ENCODE measurements around the gene FXYD1. TPM values are rescaled to one million over a fixed set of nuclear protein-coding genes. Genes with fewer than 3 reads are reported as not detected.

Gene FXYD1
- total and polyA plus RNA-seq, 10 donors: 0.83 to 18.1 (median 10.8) TPM; not detected in 1

DNA sequence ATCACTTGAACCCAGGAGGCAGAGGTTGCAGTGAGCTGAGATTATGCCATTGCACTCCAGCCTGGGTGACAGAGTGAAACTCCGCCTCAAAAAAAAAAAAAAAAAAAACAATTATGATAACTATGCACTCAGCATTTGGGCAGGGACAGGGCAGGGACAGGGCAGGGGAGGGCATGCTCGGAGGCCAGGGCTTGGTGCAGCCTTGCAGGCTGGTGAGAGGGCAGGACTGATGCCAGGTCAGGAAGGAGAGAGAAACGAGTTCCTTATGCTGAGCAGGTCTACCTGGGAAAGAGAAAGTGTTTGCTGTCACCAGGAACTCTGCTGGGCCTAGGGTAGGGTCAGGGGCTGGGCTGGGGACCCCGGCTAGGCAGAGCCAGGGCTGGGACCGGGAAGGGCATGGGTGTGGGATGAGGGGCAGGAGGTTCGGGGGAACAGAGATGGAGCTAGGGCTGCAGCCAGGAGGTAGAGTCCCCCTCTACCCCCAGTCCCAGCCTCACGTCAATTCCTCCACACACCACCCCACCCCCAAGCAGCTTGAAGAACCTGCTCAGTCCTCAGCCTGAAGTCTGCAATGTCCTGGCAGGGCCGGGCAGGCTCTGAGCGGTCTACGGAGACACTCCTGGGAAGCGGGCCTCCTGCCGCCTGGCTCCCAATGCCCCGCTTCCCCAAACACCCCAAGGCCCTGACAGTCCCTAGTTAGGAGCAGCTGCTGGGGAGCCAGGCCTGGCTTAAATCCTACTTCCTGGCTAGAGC is 20.2 kb upstream of the FXYD1 start:
- Histone ChIP-seq H3K27me3 (replicated peaks in 1 of 7) (peaks cover 0 to 10% (median 0%) of the 10 kb centered on the region in 7 donors), H3K4me3 (no peak overlapping the region), H3K36me3 (no peaks in the 10 kb centered on the region), H3K27ac (peak overlapping the region in 6 of 8 donors; percentile 24 to 66 (median 47)), H3K9me3 (no peaks in the 10 kb centered on the region), H3K4me1 (peaks cover 6 to 62% (median 22%) of the 10 kb centered on the region in 6 donors)
- TF ChIP-seq, protein P1, sequence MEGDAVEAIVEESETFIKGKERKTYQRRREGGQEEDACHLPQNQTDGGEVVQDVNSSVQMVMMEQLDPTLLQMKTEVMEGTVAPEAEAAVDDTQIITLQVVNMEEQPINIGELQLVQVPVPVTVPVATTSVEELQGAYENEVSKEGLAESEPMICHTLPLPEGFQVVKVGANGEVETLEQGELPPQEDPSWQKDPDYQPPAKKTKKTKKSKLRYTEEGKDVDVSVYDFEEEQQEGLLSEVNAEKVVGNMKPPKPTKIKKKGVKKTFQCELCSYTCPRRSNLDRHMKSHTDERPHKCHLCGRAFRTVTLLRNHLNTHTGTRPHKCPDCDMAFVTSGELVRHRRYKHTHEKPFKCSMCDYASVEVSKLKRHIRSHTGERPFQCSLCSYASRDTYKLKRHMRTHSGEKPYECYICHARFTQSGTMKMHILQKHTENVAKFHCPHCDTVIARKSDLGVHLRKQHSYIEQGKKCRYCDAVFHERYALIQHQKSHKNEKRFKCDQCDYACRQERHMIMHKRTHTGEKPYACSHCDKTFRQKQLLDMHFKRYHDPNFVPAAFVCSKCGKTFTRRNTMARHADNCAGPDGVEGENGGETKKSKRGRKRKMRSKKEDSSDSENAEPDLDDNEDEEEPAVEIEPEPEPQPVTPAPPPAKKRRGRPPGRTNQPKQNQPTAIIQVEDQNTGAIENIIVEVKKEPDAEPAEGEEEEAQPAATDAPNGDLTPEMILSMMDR (IDR thresholded peaks at IDR 0.05 in 8 of 11, conservative IDR thresholded peaks at IDR 0.05 in 3 of 11): no peak
- TF ChIP-seq POLR2AphosphoS5 (IDR thresholded peaks at IDR 0.05) (no peak), POLR2A (IDR thresholded peaks at IDR 0.05) (no peak)
- intact Hi-C loops (cut with DNase I; ENCODE audit: low total_unique reads): no loop called here
- WGBS, 5 donors: 58 to 81% (median 69%) methylated on average over 13 of the region's 13 CpGs
- no peak for DNase-seq

DNA sequence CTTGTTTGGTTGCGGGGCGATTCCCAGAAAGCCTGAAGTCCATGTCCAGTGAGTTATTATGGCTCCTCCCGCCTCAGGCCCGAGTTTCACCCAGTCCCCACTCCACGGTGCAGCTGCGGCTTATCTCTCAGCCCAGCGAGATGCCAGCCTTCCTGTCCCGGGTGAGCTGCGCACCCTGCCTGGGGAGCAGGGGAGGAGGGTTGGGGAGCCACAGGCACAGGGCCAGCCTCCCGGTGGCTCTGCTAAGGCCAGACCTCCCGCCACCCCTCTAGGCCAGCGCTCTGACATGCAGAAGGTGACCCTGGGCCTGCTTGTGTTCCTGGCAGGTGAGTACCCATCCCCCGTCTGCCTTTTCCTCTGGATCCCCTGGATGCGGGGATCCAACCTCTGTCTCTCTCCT is 19.5 kb upstream of the FXYD1 start:
- Histone ChIP-seq H3K4me3 (no peak overlapping the region), H3K36me3 (no peaks in the 10 kb centered on the region), H3K4me1 (peaks cover 8 to 66% (median 29%) of the 10 kb centered on the region in 6 donors), H3K27me3 (replicated peaks in 1 of 7) (peaks cover 0 to 10% (median 0%) of the 10 kb centered on the region in 7 donors), H3K27ac (peak overlapping the region in 5 of 8 donors; percentile 24 to 66 (median 56)), H3K9me3 (no peaks in the 10 kb centered on the region)
- peak in 2 of 3 donors; percentile 37 to 44 for TF ChIP-seq POLR2AphosphoS5 (IDR thresholded peaks at IDR 0.05)
- TF ChIP-seq, protein P1 (IDR thresholded peaks at IDR 0.05 in 8 of 11, conservative IDR thresholded peaks at IDR 0.05 in 3 of 11): no peak
- DNase-seq: no peak
- intact Hi-C loops (cut with DNase I; ENCODE audit: low total_unique reads): no loop called here
- WGBS, 5 donors: 34 to 55% (median 45%) methylated on average over 10 to 14 of the region's 14 CpGs

DNA sequence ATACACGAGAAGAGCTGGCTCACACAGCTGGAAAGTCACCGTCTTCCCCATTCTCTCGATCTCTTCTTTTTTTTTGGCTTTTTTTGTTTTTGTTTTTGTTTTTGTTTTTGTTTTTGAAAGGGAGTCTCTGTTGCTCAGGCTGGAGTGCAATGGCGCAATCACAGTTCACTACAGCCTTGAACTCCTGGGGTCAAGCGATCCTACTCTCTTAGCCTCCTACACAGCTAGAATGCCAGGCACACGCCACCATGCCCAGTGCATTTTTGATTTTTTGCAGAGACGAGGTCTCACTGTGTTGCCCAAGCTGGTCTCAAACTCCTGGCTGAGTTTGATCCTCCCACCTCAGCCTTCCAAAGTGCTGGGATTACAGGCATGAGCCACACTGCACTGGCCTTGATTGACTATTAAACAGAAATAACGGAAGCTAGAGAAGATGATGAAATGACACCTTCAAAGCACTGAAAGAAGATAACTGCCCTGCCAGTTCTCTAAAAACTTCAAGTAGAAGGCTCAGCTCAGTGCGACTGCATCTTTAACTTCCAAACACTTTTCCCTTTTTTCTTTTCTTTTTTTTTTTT is 19.0 kb upstream of the FXYD1 start:
- H3K27ac ChIP-seq: peak overlapping the region in 4 of 8 donors; percentile 24 to 66 (median 60)
- intact Hi-C loops (cut with DNase I; ENCODE audit: low total_unique reads): no loop called here
- H3K36me3 ChIP-seq: no peaks in the 10 kb centered on the region
- no peak for DNase-seq
- no peak overlapping the region for H3K4me3 ChIP-seq
- no peaks in the 10 kb centered on the region for H3K9me3 ChIP-seq
- H3K27me3 ChIP-seq (replicated peaks in 1 of 7): peaks cover 0 to 7% (median 0%) of the 10 kb centered on the region in 7 donors
- peaks cover 7 to 66% (median 29%) of the 10 kb centered on the region in 6 donors for H3K4me1 ChIP-seq
- TF ChIP-seq, protein P1 (IDR thresholded peaks at IDR 0.05 in 8 of 11, conservative IDR thresholded peaks at IDR 0.05 in 3 of 11): no peak
- TF ChIP-seq POLR2A (IDR thresholded peaks at IDR 0.05): no peak
- no peak for TF ChIP-seq POLR2AphosphoS5 (IDR thresholded peaks at IDR 0.05)
- 64 to 83% (median 72%) methylated on average over 9 of the region's 9 CpGs for WGBS, 5 donors

DNA sequence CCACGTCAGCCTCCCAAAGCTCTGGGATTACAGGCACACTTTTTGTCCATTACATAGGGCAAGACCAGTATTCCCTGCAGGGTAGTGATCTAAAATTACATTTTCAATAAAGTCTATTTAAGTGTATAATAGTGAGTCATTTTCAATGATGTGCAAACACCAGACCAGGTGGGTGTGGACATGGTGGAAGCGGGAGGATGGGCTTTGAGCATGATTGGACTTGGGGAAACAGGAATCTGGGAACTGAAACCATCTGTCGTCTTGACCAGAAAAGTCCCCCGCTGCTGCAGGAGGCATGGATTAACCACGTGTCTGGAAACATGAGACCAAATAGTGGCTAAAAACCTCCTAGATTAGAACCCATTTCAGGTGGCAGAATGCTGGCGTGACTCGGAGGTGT is 18.1 kb upstream of the FXYD1 start:
- peak overlapping the region in 2 of 8 donors; percentile 24 to 56 for H3K27ac ChIP-seq
- no peak for TF ChIP-seq POLR2AphosphoS5 (IDR thresholded peaks at IDR 0.05)
- no peak for TF ChIP-seq POLR2A (IDR thresholded peaks at IDR 0.05)
- TF ChIP-seq, protein P1 (IDR thresholded peaks at IDR 0.05 in 8 of 11, conservative IDR thresholded peaks at IDR 0.05 in 3 of 11): no peak
- no peaks in the 10 kb centered on the region for H3K27me3 ChIP-seq (replicated peaks in 1 of 7)
- H3K4me1 ChIP-seq: peaks cover 9 to 66% (median 30%) of the 10 kb centered on the region in 6 donors
- no peak overlapping the region for H3K4me3 ChIP-seq
- WGBS, 5 donors: 56 to 71% (median 66%) methylated on average over 7 of the region's 7 CpGs
- intact Hi-C loops (cut with DNase I; ENCODE audit: low total_unique reads): no loop called here
- H3K9me3 ChIP-seq: no peaks in the 10 kb centered on the region
- no peak for DNase-seq
- no peaks in the 10 kb centered on the region for H3K36me3 ChIP-seq

Measured in spleen (tissue), 11 donors.